ENCODE data around the gene RXFP2.

GRCh38 chr13:31769575-31769974 lies 30.2 kb downstream of the RXFP2 start:
- TF ChIP-seq ZNF622 (IDR thresholded peaks at IDR 0.05) (no peak), POLR2A (IDR thresholded peaks at IDR 0.05; ENCODE audit: low read depth, low read length) (no peak), EZH2 (IDR thresholded peaks at IDR 0.05; ENCODE audit: borderline replicate concordance, control insufficient read depth, low read depth, low read length) (no peak), POLR2AphosphoS5 (IDR thresholded peaks at IDR 0.05; ENCODE audit: low read length) (no peak), JUNB (IDR thresholded peaks at IDR 0.05) (no peak), CREB1 (IDR thresholded peaks at IDR 0.05; ENCODE audit: low read depth) (no peak), EP300 (IDR thresholded peaks at IDR 0.05; ENCODE audit: borderline replicate concordance in 1 of 2, control insufficient read depth in 1 of 2, low read depth in 2 of 2, low read length in 2 of 2) (no peak), ZNF217 (IDR thresholded peaks at IDR 0.05) (no peak), MEF2A (IDR thresholded peaks at IDR 0.05; ENCODE audit: insufficient read depth, low read depth, low read length) (no peak), CREM (IDR thresholded peaks at IDR 0.05; ENCODE audit: low read depth) (no peak), RAD21 (IDR thresholded peaks at IDR 0.05; ENCODE audit: insufficient read depth, low read depth, low read length) (no peak), YY1 (IDR thresholded peaks at IDR 0.05; ENCODE audit: low read depth, low read length) (no peak)
- TF ChIP-seq, protein P1, sequence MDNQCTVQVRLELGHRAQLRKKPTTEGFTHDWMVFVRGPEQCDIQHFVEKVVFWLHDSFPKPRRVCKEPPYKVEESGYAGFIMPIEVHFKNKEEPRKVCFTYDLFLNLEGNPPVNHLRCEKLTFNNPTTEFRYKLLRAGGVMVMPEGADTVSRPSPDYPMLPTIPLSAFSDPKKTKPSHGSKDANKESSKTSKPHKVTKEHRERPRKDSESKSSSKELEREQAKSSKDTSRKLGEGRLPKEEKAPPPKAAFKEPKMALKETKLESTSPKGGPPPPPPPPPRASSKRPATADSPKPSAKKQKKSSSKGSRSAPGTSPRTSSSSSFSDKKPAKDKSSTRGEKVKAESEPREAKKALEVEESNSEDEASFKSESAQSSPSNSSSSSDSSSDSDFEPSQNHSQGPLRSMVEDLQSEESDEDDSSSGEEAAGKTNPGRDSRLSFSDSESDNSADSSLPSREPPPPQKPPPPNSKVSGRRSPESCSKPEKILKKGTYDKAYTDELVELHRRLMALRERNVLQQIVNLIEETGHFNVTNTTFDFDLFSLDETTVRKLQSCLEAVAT (IDR thresholded peaks at IDR 0.05): no peak
